Measurements from ENCODE around the gene DOCK1. TPM values are rescaled to one million over a fixed set of nuclear protein-coding genes. Genes with fewer than 3 reads are reported as not detected.

Gene DOCK1
- total and polyA plus RNA-seq, 2 donors: 33.3 to 132 TPM

GRCh38 chr10:127137391-127137790, 232.2 kb downstream of the DOCK1 start:
- Histone ChIP-seq H3K27ac (ENCODE audit: low read depth) (no peak overlapping the region), H3K4me3 (ENCODE audit: low read depth, low read length) (no peak overlapping the region), H3K36me3 (ENCODE audit: insufficient read depth) (no peaks in the 10 kb centered on the region), H3K4me1 (ENCODE audit: insufficient read depth) (no peaks in the 10 kb centered on the region)
- DNase-seq (ENCODE audit: extremely low spot score): no peak
- WGBS: 97% methylated on average over 7 of the region's 7 CpGs

- H3K4me1 ChIP-seq (ENCODE audit: insufficient read depth): no peaks in the 10 kb centered on the region
- H3K36me3 ChIP-seq (ENCODE audit: insufficient read depth): no peaks in the 10 kb centered on the region
- WGBS: 85% methylated on average over 6 of the region's 6 CpGs
- no peak for DNase-seq (ENCODE audit: extremely low spot score)
- H3K4me3 ChIP-seq (ENCODE audit: low read depth, low read length): no peak overlapping the region
- H3K27ac ChIP-seq (ENCODE audit: low read depth): no peak overlapping the region
Observed at GRCh38 chr10:127142136-127142535, 236.9 kb downstream of the DOCK1 start.

- 86% methylated on average over 5 of the region's 5 CpGs for WGBS
- Histone ChIP-seq H3K4me3 (ENCODE audit: low read depth, low read length) (no peak overlapping the region), H3K36me3 (ENCODE audit: insufficient read depth) (no peaks in the 10 kb centered on the region)
Observed at GRCh38 chr10:127142856-127143255, 237.6 kb downstream of the DOCK1 start.

GRCh38 chr10:127145173-127145572, 239.9 kb downstream of the DOCK1 start:
- no peak overlapping the region for H3K27ac ChIP-seq (ENCODE audit: low read depth)
- H3K4me3 ChIP-seq (ENCODE audit: low read depth, low read length): no peak overlapping the region
- no peaks in the 10 kb centered on the region for H3K4me1 ChIP-seq (ENCODE audit: insufficient read depth)
- DNase-seq (ENCODE audit: extremely low spot score): no peak
- no peaks in the 10 kb centered on the region for H3K36me3 ChIP-seq (ENCODE audit: insufficient read depth)
- 84% methylated on average over 6 of the region's 6 CpGs for WGBS

More at GRCh38 chr10:127142856-127143255, 237.6 kb downstream of the DOCK1 start:
- H3K27ac ChIP-seq (ENCODE audit: low read depth): no peak overlapping the region
- no peak for DNase-seq (ENCODE audit: extremely low spot score)
- no peaks in the 10 kb centered on the region for H3K4me1 ChIP-seq (ENCODE audit: insufficient read depth)

GRCh38 chr10:127146661-127147060, 241.4 kb downstream of the DOCK1 start:
- no peaks in the 10 kb centered on the region for H3K36me3 ChIP-seq (ENCODE audit: insufficient read depth)
- DNase-seq (ENCODE audit: extremely low spot score): no peak
- WGBS: 96% methylated on average over 9 of the region's 9 CpGs

GRCh38 chr10:127148066-127148932, 243.1 kb downstream of the DOCK1 start:
- Histone ChIP-seq H3K4me3 (ENCODE audit: low read depth, low read length) (no peak overlapping the region), H3K36me3 (ENCODE audit: insufficient read depth) (no peaks in the 10 kb centered on the region), H3K27ac (ENCODE audit: low read depth) (no peak overlapping the region), H3K4me1 (ENCODE audit: insufficient read depth) (no peaks in the 10 kb centered on the region)
- DNase-seq (ENCODE audit: extremely low spot score): no peak
- 81% methylated on average over 15 of the region's 15 CpGs for WGBS

More at GRCh38 chr10:127146661-127147060, 241.4 kb downstream of the DOCK1 start:
- no peak overlapping the region for H3K27ac ChIP-seq (ENCODE audit: low read depth)
- no peaks in the 10 kb centered on the region for H3K4me1 ChIP-seq (ENCODE audit: insufficient read depth)
- no peak overlapping the region for H3K4me3 ChIP-seq (ENCODE audit: low read depth, low read length)

GRCh38 chr10:127148933-127149220, 243.6 kb downstream of the DOCK1 start:
- 82% methylated on average over 2 of the region's 2 CpGs for WGBS
- Histone ChIP-seq H3K4me1 (ENCODE audit: insufficient read depth) (no peaks in the 10 kb centered on the region), H3K27ac (ENCODE audit: low read depth) (no peak overlapping the region), H3K4me3 (ENCODE audit: low read depth, low read length) (no peak overlapping the region), H3K36me3 (ENCODE audit: insufficient read depth) (no peaks in the 10 kb centered on the region)
- no peak for DNase-seq (ENCODE audit: extremely low spot score)

GRCh38 chr10:127149501-127150081, 244.4 kb downstream of the DOCK1 start:
- WGBS: 84% methylated on average over 7 of the region's 7 CpGs
- H3K4me3 ChIP-seq (ENCODE audit: low read depth, low read length): no peak overlapping the region
- H3K27ac ChIP-seq (ENCODE audit: low read depth): no peak overlapping the region
- H3K36me3 ChIP-seq (ENCODE audit: insufficient read depth): no peaks in the 10 kb centered on the region
- DNase-seq (ENCODE audit: extremely low spot score): no peak
- no peaks in the 10 kb centered on the region for H3K4me1 ChIP-seq (ENCODE audit: insufficient read depth)

- no peaks in the 10 kb centered on the region for H3K4me1 ChIP-seq (ENCODE audit: insufficient read depth)
- no peaks in the 10 kb centered on the region for H3K36me3 ChIP-seq (ENCODE audit: insufficient read depth)
- H3K4me3 ChIP-seq (ENCODE audit: low read depth, low read length): no peak overlapping the region
- no peak overlapping the region for H3K27ac ChIP-seq (ENCODE audit: low read depth)
- 95% methylated on average over 5 of the region's 5 CpGs for WGBS
- no peak for DNase-seq (ENCODE audit: extremely low spot score)
Observed at GRCh38 chr10:127150136-127150535, 244.9 kb downstream of the DOCK1 start.

GRCh38 chr10:127151541-127151940, 246.3 kb downstream of the DOCK1 start:
- Histone ChIP-seq H3K4me3 (ENCODE audit: low read depth, low read length) (no peak overlapping the region), H3K36me3 (ENCODE audit: insufficient read depth) (no peaks in the 10 kb centered on the region), H3K4me1 (ENCODE audit: insufficient read depth) (no peaks in the 10 kb centered on the region), H3K27ac (ENCODE audit: low read depth) (no peak overlapping the region)
- DNase-seq (ENCODE audit: extremely low spot score): no peak
- 96% methylated on average over 10 of the region's 10 CpGs for WGBS

- H3K36me3 ChIP-seq (ENCODE audit: insufficient read depth): no peaks in the 10 kb centered on the region
- 87% methylated on average over 9 of the region's 9 CpGs for WGBS
- no peak overlapping the region for H3K4me3 ChIP-seq (ENCODE audit: low read depth, low read length)
- no peaks in the 10 kb centered on the region for H3K4me1 ChIP-seq (ENCODE audit: insufficient read depth)
- no peak for DNase-seq (ENCODE audit: extremely low spot score)
- no peak overlapping the region for H3K27ac ChIP-seq (ENCODE audit: low read depth)
Observed at GRCh38 chr10:127151981-127152699, 246.9 kb downstream of the DOCK1 start.

- DNase-seq (ENCODE audit: extremely low spot score): no peak
- H3K36me3 ChIP-seq (ENCODE audit: insufficient read depth): no peaks in the 10 kb centered on the region
- 47% methylated on average over 4 of the region's 4 CpGs for WGBS
- H3K4me1 ChIP-seq (ENCODE audit: insufficient read depth): no peaks in the 10 kb centered on the region
- no peak overlapping the region for H3K4me3 ChIP-seq (ENCODE audit: low read depth, low read length)
- no peak overlapping the region for H3K27ac ChIP-seq (ENCODE audit: low read depth)
Observed at GRCh38 chr10:127153181-127153580, 248.0 kb downstream of the DOCK1 start.

GRCh38 chr10:127154831-127155620, 249.8 kb downstream of the DOCK1 start:
- H3K4me1 ChIP-seq (ENCODE audit: insufficient read depth): no peaks in the 10 kb centered on the region
- 56% methylated on average over 9 of the region's 9 CpGs for WGBS
- no peak overlapping the region for H3K27ac ChIP-seq (ENCODE audit: low read depth)
- no peaks in the 10 kb centered on the region for H3K36me3 ChIP-seq (ENCODE audit: insufficient read depth)
- no peak overlapping the region for H3K4me3 ChIP-seq (ENCODE audit: low read depth, low read length)
- peak; percentile 37 for DNase-seq (ENCODE audit: extremely low spot score)
